ENCODE measurements around the gene PARP8. TPM values are rescaled to one million over a fixed set of nuclear protein-coding genes. Genes with fewer than 3 reads are reported as not detected.

PARP8 gene, protein sequence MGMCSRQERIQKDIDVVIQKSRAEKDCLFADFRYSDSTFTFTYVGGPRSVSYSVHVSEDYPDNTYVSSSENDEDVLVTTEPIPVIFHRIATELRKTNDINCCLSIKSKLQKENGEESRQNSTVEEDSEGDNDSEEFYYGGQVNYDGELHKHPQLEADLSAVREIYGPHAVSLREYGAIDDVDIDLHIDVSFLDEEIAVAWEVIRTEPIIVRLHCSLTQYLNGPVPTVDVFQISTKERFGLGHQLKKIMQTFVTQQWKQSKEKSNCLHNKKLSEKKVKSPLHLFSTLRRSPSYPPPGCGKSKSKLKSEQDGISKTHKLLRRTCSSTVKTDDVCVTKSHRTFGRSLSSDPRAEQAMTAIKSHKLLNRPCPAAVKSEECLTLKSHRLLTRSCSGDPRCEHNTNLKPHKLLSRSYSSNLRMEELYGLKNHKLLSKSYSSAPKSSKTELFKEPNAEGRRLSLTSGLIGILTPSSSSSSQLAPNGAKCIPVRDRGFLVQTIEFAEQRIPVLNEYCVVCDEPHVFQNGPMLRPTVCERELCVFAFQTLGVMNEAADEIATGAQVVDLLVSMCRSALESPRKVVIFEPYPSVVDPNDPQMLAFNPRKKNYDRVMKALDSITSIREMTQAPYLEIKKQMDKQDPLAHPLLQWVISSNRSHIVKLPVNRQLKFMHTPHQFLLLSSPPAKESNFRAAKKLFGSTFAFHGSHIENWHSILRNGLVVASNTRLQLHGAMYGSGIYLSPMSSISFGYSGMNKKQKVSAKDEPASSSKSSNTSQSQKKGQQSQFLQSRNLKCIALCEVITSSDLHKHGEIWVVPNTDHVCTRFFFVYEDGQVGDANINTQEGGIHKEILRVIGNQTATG
- 1.4 and 4.4 TPM in 2 replicates for total RNA-seq

DNA sequence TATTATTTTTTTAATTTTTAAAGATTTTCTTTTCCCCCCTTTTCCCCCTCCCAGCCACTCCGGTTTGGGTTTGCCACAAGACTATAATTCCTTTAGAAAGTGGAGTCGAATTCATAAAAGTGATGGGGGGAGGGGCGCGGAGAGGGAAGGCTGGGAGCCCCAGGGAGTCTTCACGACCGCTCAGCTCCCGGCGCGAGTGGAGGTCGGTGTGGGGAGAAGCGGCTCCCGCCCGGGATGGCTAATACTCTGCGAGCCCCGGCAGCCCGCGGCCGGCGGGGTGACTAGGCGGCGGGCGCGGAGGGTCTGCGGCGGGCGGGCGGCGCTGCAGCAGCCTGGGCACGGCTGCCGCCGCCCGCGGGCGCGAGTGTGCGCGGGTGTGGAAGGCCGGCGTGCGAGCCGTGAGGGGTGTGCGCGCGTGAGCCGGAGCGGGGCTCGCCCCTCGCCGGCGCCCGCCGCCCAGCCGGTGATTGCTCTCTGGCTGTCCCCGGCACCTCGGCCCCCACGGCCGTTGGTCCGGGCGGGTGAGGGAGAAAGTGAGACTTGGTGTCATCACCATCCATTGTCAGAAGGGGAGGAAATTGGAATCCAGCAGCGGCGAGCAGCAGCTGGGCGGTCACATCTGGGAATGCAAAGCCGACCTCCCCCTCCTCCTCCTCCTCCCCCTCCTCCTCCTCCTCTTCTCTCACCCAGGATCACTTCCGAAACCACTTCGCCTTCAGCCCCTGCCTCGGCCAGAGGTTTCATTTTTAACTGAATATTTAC is at the start of gene PARP8:
TSS of gene PARP8 (plus strand) at position 377 of the 762 bp plus-strand sequence. CDS start 459 bp downstream, outside the sequence.

Other genes with a start within 250 kb of the PARP8 start
- 0.81 TPM in 1 of 2 replicates, not detected in the other for gene EMB, start 225.3 kb upstream of the PARP8 start, total RNA-seq

Measured in cardiac atrium fibroblast (primary cell).